Panc1 (cell line): ENCODE results near the gene BFSP1. TPM values are rescaled to one million over a fixed set of nuclear protein-coding genes. Genes with fewer than 3 reads are reported as not detected.

ENCODE experiments used
- ATAC-seq: fragments of 200-7000 bp; cut with Tn5 transposase; 2 replicates; pipeline ENCODE4 v1.9.1; 2020; ENCODE audit warnings: mild to moderate bottlenecking, moderate library complexity
- BruUV-seq: library from RNA; stranded (reverse); fragments of 400-500 nt; replicated peaks from 2 replicates; lab custom pipeline; 2021; lab: Mats Ljungman, UMichigan
- CTCF ChIA-PET: fragments of 300-600 bp; sonication (Branson Sonifier 250); formaldehyde crosslinking; loops from one replicate; lab custom pipeline; 2022; ENCODE audit warnings: antibody characterized with exemption; lab: Charles Lee
- POLR2A ChIA-PET: fragments of 300-600 bp; sonication (Branson Sonifier 250); formaldehyde crosslinking; loops from one replicate; lab custom pipeline; 2022; ENCODE audit warnings: antibody characterized with exemption; lab: Charles Lee
- DNase-seq: peaks from one replicate; pipeline ENCODE4 v3.0.0-alpha.2; 2010; ENCODE audit warnings: low read depth, low spot score
- H3K27ac ChIP-seq: 2 replicates; pipeline ENCODE4 v1.5.1; 2011; ENCODE audit warnings: mild to moderate bottlenecking, low read length, inconsistent platforms
- H3K27me3 ChIP-seq: fragments of 200-500 bp; sonication (Bioruptor generic); 2 replicates; pipeline ENCODE4 v1.6.0; 2014; ENCODE audit warnings: low read length, inconsistent platforms; ENCODE audit not compliant: control insufficient read depth, insufficient read depth
- H3K36me3 ChIP-seq: fragments of 200-500 bp; sonication (Bioruptor generic); 2 replicates; pipeline ENCODE4 v1.5.1; 2014; ENCODE audit warnings: inconsistent platforms, mild to moderate bottlenecking, low read length, moderate library complexity; ENCODE audit not compliant: control insufficient read depth, insufficient read depth
- H3K4me1 ChIP-seq: 2 replicates; pipeline ENCODE4 v1.5.1; 2011; ENCODE audit warnings: inconsistent platforms, mild to moderate bottlenecking, low read length, moderate library complexity; ENCODE audit not compliant: control insufficient read depth, insufficient read depth
- H3K4me3 ChIP-seq, 2 experiments: 2 replicates each; pipeline ENCODE4 v1.5.1; 2011 to 2012; ENCODE audit warnings: low read depth in 2 of 2, low read length in 2 of 2, mild to moderate bottlenecking in 2 of 2, inconsistent platforms in 1 of 2, moderate library complexity in 1 of 2
- H3K9me3 ChIP-seq: fragments of 200-500 bp; sonication (Bioruptor generic); 2 replicates; pipeline ENCODE4 v1.5.1; 2014; ENCODE audit warnings: low read depth, mild to moderate bottlenecking, inconsistent platforms, low read length, moderate library complexity; ENCODE audit not compliant: control insufficient read depth, insufficient read depth
- CTCF ChIP-seq: fragments of 450-650 bp; IDR thresholded peaks from 2 replicates; pipeline ENCODE4 v1.5.1; 2017; ENCODE audit warnings: mild to moderate bottlenecking
- POLR2AphosphoS5 ChIP-seq: IDR thresholded peaks from 2 replicates; pipeline ENCODE4 v1.6.1; 2012; ENCODE audit warnings: mild to moderate bottlenecking, low read depth, low read length, moderate library complexity
- REST ChIP-seq, 2 experiments: IDR thresholded peaks; 2 replicates each; pipeline ENCODE4 v1.6.1; 2011 to 2012; ENCODE audit warnings: low read depth in 2 of 2, control low read depth in 1 of 2, low read length in 1 of 2, mild to moderate bottlenecking in 1 of 2, moderate library complexity in 1 of 2; ENCODE audit not compliant: insufficient read depth in 1 of 2
- SIN3A ChIP-seq: IDR thresholded peaks from 2 replicates; pipeline ENCODE4 v1.6.1; 2012; ENCODE audit warnings: low read depth, mild to moderate bottlenecking, low read length, moderate library complexity, borderline replicate concordance; ENCODE audit not compliant: insufficient read depth
- TCF7L2 ChIP-seq: IDR thresholded peaks from 2 replicates; pipeline ENCODE4 v1.6.1; 2011; ENCODE audit warnings: mild to moderate bottlenecking, low read depth, low read length, inconsistent platforms
- in situ Hi-C: cut with HindIII; loops from 2 replicates; pipeline ENCODE4 v1.10.0; 2016; ENCODE audit warnings: low sequenced_read_pairs, low pct_unique_long_range_greater_than_20kb
- intact Hi-C: fragments of 100-400 bp; cut with micrococcal nuclease; formaldehyde crosslinking; loops from one replicate; pipeline ENCODE4 v1.10.0; 2022; ENCODE audit not compliant: unreplicated experiment
- total RNA-seq: library from RNA; stranded (reverse); gene quantifications from one replicate; pipeline ENCODE4 v1.2.1, GENCODE V29; 2021; ENCODE audit not compliant: unreplicated experiment

The BFSP1 gene
- total RNA-seq, 1 experiment from 2014 or later = 6.9 TPM

- no peak for ATAC-seq
- DNase-seq = no peak
- Histone ChIP-seq H3K27ac (no peak overlapping the region), H3K4me3 (no peak overlapping the region), H3K27me3 (no peaks in the 10 kb centered on the region), H3K36me3 (no peaks in the 10 kb centered on the region), H3K9me3 (no peaks in the 10 kb centered on the region), H3K4me1 (no peaks in the 10 kb centered on the region)
- intact Hi-C loops (no loop called here), in situ Hi-C loops (no loop called here)
- BruUV-seq = no TSS peak
- TF ChIP-seq POLR2AphosphoS5 (no peak), CTCF (no peak), SIN3A (no peak), TCF7L2 (no peak), REST (IDR thresholded peaks at IDR 0.05; ENCODE audit: insufficient read depth in 1 of 2, low read depth in 2 of 2, low read length in 1 of 2) (no peak)
- CTCF ChIA-PET = no interaction called here
- POLR2A ChIA-PET = no interaction called here
Observed at GRCh38 chr20:17520583-17520982, 10.6 kb downstream of the BFSP1 start.

- BruUV-seq = no TSS peak
- in situ Hi-C loops (no loop called here), intact Hi-C loops (no loop called here)
- Histone ChIP-seq H3K9me3 (no peaks in the 10 kb centered on the region), H3K4me1 (no peaks in the 10 kb centered on the region), H3K36me3 (no peaks in the 10 kb centered on the region), H3K27me3 (no peaks in the 10 kb centered on the region), H3K27ac (no peak overlapping the region), H3K4me3 (no peak overlapping the region)
- POLR2A ChIA-PET = no interaction called here
- DNase-seq = no peak
- TF ChIP-seq POLR2AphosphoS5 (no peak), TCF7L2 (no peak), REST (IDR thresholded peaks at IDR 0.05; ENCODE audit: insufficient read depth in 1 of 2, low read depth in 2 of 2, low read length in 1 of 2) (no peak), CTCF (no peak)
- no peak for ATAC-seq
- CTCF ChIA-PET = no interaction called here
Observed at GRCh38 chr20:17519606-17520285, 11.4 kb downstream of the BFSP1 start.
